Endothelial cell of umbilical vein (primary cell): ENCODE measurements around the gene LHX6.

Source experiments
- EZH2 ChIP-seq: IDR thresholded peaks from 2 replicates; pipeline ENCODE4 v1.6.1; 2012; ENCODE audit warnings: borderline replicate concordance, low read depth, mild to moderate bottlenecking, moderate library complexity, low read length, inconsistent platforms; ENCODE audit not compliant: severe bottlenecking
- POLR2A ChIP-seq: IDR thresholded peaks from 2 replicates; pipeline ENCODE4 v1.6.1; 2012; ENCODE audit warnings: low read depth, mild to moderate bottlenecking, control low read depth, low read length
- TF ChIP-seq, protein P1 (sequence below), 2 donors: IDR thresholded peaks; 1 replicate in 1 of 2; 2 replicates in 1 of 2; pipeline ENCODE4 v1.5.1; 2011; ENCODE audit warnings: low read length in 2 of 2, mild to moderate bottlenecking in 2 of 2, moderate library complexity in 2 of 2, control low read depth in 1 of 2, inconsistent platforms in 1 of 2, low read depth in 1 of 2; ENCODE audit not compliant: insufficient read depth in 1 of 2; ENCODE audit errors: extremely low read depth in 1 of 2

DNA sequence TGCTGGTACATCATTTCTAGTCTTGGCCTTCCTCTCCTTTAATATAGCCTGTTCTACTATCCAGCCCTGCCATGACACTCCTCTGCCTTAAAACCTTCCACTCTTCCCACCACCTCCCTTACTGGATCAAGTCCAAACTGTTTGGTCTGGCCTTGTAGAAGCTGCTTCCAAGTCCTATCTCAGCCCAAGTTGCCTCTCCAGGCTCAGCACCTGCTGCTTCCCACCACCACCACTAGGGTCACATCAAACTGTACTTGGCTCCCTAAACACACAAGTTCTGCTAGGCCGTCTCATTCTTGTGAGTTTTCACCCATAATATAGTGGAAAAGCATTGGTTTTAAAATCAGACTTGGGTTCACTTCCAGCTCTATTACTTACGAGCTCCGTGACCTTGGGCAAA is 70.6 kb downstream of the LHX6 start:
- TF ChIP-seq, protein P1, sequence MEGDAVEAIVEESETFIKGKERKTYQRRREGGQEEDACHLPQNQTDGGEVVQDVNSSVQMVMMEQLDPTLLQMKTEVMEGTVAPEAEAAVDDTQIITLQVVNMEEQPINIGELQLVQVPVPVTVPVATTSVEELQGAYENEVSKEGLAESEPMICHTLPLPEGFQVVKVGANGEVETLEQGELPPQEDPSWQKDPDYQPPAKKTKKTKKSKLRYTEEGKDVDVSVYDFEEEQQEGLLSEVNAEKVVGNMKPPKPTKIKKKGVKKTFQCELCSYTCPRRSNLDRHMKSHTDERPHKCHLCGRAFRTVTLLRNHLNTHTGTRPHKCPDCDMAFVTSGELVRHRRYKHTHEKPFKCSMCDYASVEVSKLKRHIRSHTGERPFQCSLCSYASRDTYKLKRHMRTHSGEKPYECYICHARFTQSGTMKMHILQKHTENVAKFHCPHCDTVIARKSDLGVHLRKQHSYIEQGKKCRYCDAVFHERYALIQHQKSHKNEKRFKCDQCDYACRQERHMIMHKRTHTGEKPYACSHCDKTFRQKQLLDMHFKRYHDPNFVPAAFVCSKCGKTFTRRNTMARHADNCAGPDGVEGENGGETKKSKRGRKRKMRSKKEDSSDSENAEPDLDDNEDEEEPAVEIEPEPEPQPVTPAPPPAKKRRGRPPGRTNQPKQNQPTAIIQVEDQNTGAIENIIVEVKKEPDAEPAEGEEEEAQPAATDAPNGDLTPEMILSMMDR (IDR thresholded peaks at IDR 0.05; ENCODE audit: extremely low read depth in 1 of 2, insufficient read depth in 1 of 2, low read depth in 1 of 2, low read length in 2 of 2) = peak; percentile 61 to 64
- TF ChIP-seq POLR2A = no peak
- no peak for TF ChIP-seq EZH2
